ENCODE results near the gene PRKD2.

DNA sequence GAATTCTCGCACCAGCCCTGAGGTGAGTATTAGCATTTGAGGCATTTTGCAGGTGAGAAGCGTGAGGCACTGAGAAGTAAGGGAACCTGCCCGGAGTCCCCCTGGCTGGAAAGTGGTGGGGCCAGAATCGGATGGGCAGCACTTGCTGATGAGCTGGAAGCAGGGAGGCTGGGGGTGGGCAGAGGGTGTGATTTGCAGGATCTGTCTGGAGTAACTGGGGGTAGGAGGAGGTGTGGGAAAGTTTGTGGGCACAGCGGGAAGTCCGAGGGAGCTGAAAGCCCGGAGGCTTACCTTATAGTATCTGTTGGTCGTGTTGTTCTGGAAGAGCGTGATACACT lies 20.1 kb downstream of the PRKD2 start:
- TF ChIP-seq RAD21 (IDR thresholded peaks at IDR 0.05) = no peak
- no peak for TF ChIP-seq GABPA (IDR thresholded peaks at IDR 0.05 in 1 of 2, conservative IDR thresholded peaks at IDR 0.05 in 1 of 2)
- no peak for TF ChIP-seq SP1 (IDR thresholded peaks at IDR 0.05)

Data from liver (tissue), 2 donors.